ENCODE data around the gene GPX4.

GPX4 gene

GRCh38 chr19:1131718-1132551, 28.1 kb downstream of the GPX4 start:
- DNase-seq (ENCODE audit: low spot score), result peak; percentile 81

DNA sequence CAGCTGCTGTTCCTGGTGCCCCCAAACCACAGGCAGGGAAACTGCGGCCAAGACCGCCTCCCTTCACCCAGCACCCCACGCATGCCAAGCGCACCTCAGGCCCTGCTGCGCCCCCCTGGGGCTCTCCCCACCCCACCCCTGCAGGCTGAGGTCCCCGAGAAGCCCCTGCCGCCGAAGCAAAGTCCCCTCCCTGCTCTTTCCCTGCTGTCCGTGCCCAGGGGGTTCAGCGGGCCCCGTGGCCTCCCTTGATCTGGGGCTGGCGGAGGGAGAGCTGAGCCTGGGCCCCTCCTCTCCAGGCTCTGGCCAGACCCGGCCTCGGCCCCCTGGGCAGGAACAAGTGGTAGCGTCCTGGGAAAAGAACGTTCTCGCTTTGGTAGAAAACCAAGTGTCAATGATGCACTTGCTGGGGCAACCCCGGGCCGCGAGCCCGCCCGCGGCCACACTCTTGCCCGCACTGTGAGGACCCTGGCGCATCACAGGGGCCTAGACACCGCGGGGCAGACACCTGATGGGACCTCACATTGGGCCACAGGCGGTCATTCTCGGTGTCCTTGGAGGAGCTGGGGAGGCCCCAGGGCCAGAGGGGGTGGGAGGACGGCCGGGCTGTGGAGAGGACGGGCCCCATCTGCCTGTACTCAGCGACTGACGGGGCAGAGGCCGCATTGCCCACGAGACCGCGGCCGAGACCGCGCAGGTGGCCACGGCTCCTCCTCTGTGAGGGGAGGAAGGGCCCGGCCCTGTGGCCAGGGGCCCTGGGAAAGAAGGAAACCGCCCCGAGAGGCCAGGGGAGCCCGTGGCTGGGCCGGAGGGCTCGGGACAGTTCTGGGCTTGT, 29.0 kb downstream of the GPX4 start:
- DNase-seq (ENCODE audit: low spot score), result no peak

GRCh38 chr19:1133471-1133929, 29.7 kb downstream of the GPX4 start:
- peak; percentile 95 for DNase-seq (ENCODE audit: low spot score)

GRCh38 chr19:1134431-1134830, 30.6 kb downstream of the GPX4 start:
- DNase-seq (ENCODE audit: low spot score), result no peak

DNA sequence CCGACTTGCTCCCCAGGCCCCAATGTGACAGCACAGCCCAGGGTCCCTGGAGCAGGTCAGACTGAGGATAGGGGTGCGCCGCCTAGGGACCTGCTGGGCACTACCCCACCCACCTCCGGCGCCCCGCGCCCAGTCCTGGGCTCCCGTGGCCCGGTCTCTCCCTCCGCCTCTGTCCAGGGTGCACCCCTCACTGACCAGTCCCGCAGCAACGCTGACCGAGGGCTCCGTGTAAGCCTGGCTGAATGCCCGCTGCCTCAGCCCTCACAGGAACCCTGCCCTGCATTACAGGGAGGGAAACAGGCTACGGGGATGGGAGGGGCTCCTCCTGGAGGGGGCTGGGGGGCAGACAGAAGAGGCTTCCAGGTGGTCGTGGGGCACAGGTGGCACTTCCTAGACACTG, 31.7 kb downstream of the GPX4 start:
- no peak for DNase-seq (ENCODE audit: low spot score)

GRCh38 chr19:1136201-1136600, 32.4 kb downstream of the GPX4 start:
- DNase-seq (ENCODE audit: low spot score), result no peak

DNA sequence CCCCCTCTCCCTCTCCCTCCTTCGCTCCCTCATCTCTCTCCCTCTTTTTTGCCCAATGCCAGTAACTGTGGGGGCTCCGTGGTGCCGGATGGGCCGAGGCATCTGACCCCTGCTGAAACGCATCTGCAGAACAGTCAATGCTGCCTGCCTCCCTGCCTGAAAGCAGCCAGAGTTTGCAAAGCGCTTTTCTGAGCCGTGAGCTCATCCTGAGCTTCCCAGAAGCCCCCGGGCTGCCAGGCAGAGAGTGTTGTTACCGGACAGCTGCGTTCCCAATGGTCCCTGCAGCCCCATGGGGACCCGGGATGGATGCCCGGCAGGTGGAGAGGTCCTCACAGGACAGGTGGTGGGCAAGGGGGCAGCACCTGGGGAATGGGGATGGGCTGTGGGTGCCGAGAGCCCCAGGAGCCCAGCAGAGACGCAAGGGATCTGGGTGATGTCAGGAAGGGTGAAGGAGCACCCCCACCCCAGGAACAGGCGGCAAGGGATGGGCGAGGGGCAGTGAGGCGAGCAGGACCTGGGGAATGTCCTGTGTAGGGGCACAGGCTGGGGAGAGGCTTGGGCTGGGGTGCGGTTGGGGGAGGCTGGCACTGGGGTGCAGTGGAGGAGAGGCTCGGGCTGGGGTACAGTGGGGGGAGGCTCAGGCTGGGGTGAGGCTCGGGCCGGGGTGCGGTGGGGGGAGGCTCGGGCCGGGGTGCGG, 33.0 kb downstream of the GPX4 start:
- DNase-seq (ENCODE audit: low spot score), result no peak

- DNase-seq (ENCODE audit: low spot score), result no peak
These were observed 34.3 kb downstream of the GPX4 start for GRCh38 chr19:1138121-1138520.

DNA sequence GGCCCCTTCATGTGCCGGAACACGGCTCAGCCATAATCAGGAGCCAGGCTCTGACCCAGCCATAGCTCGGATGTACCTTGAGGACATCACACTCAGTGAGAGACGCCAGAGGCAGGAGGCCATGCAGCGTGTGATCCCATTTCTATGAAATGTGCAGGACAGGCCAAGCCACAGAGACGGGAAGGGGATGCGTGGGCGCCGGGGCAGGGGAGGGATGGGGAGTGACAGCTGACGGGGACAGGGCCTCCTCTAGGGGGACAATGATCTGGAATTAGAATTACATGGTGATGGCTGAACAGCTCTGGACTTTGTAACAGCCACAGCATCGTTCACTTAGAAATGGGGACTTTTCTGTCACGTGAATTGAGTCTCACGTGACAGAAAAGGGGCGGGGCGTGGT, 35.3 kb downstream of the GPX4 start:
- DNase-seq (ENCODE audit: low spot score), result no peak

DNA sequence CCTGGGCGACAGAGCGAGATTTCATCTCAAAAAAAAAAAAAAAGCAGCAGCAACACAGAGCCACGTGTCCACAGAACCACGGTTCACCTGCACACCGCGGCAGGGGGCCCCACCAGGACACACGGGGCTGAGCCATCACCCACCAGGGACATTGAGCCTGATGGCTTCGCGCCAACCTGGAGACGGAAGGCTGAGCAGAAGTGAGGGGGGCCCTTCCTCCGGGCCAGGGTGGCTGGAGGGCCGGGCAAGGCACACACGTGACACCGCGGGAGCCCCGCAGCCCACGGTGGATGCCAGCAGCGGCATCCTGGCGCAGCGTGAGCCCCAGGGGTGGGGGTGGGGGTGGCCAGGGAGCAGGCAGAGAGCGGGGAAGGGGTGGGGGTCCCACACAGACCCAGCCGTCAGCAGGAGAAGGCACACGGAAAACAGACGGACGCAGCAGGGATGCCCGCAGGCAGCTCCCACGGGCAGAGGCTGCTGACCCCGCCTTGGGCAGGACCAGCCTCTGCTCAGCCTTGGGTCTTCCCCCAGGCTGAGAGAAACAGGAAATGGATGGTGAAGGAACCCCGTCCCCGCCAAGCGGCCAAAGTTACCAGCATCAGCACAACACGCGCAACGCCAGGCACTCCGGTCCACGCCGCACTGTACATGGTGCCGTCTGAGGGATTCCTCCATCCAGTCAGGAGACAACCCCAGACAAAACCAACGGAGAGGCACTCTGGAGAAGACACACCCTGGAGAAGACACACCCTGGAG, 36.7 kb downstream of the GPX4 start:
- DNase-seq (ENCODE audit: low spot score), result no peak

GRCh38 chr19:1141944-1142343, 38.1 kb downstream of the GPX4 start:
- no peak for DNase-seq (ENCODE audit: low spot score)

DNA sequence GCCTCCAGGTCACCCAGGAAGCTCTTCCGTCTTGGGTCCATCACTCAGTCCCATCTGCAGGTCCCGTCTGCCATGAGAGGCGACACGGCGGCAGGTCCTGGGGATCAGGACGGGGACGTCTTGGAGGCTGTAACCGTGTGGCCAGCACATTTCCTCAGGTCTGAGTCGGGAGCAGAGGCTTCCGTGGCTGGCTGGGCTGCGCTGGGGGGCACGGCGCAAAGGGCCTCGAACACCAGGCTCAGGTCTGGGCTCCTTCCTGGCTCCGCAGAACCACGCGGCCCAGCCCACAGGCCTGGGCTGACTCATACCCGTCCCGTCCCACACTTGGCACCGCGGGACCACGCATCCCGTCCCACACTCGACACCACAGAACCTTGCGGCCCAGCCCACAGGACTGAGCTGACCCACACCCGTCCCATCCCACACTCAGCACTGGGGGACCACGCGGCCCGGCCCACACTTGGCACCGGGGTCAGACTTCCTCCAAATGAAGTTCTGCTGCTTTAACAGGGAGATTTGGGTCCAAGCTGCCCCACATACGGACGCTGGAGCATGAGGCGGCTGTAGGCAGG, 40.1 kb downstream of the GPX4 start:
- DNase-seq (ENCODE audit: low spot score), result no peak

GRCh38 chr19:1144741-1145140, 40.9 kb downstream of the GPX4 start:
- DNase-seq (ENCODE audit: low spot score), result no peak

DNA sequence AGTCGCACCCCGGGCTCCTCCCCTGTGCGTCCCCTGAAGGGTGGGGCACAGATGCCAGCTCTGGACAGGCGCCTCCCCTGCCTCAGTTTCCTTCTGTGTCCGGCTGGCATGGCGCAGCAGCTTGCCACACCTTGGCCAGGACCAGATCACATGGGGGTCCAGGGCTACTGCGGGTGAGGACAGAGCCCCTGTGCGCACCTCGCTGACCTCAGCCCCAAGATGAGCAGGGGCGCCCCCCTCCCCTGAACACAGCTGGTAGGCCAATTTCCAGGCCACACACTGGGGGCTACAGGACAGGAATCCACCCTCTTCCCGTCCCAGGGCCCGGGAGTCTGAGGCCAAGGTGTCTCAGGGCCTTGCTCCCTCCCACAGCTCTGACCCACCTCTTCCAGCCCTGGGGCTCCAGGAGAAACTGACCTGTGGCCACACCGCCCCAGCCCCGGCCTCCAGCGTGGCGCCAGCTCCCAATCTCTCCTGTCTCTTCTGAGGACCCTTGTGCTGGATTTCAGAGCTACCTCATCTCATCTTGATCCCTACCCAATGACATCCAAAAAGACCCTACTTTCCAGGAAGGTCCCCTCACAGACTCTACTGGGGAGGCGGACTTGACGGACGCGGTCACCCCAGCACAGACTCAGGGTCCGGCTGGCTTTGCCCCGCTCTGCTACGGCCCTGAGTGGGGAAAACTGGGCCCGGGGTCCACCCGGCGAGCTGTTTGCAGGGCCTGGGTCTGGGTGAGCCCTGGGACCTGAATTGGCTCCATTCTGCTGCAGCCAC, 42.0 kb downstream of the GPX4 start:
- DNase-seq (ENCODE audit: low spot score), result no peak

- no peak for DNase-seq (ENCODE audit: low spot score)
These were observed 42.6 kb downstream of the GPX4 start for GRCh38 chr19:1146412-1146699.

GRCh38 chr19:1146858-1147780, 43.3 kb downstream of the GPX4 start:
- no peak for DNase-seq (ENCODE audit: low spot score)

GRCh38 chr19:1147934-1148549, 44.2 kb downstream of the GPX4 start:
- DNase-seq (ENCODE audit: low spot score), result no peak

DNA sequence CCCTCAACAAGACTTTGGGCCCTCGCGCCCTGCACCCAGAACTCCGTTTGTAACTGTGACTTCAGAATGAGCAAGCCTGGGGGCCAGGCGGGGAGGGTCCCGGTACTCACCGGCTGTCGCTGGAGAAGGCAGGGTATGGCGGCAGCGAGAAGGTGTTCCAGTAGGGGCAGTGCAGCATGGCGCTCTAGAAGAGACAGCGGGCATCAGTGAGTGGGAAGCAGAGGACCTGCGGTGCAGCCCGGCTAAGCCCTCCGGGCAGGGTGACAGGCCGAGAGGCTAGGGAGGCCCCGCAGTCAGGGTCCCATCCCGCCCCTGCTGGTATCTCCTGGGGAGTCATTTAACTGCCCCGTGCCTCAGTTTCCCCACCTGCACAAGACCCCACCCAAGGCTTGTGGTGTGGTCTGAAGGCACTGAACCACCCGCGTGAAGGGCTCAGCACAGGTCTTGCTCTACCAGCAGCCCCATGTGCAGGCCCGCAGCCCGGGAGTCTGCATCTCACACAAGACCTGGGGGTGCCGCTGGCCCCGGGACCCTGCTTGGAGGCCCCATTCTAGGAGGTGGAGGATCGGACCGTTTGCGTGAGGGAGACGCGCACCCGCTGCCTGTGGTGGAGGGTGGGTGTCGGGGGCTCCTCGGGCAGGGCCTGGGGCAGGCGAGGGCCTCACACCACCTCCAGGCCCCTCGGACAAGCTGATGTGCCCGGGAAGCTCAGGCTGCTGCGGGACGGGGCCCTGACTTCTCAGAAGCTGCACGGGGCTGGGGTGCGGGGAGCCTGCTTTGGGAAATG, 45.7 kb downstream of the GPX4 start:
- DNase-seq (ENCODE audit: low spot score), result no peak
